ENCODE data around the gene ARHGEF28. TPM values are rescaled to one million over a fixed set of nuclear protein-coding genes. Genes with fewer than 3 reads are reported as not detected.

Gene ARHGEF28
- total RNA-seq, 4 donors from 2014 or later = 0.52 to 1.2 (median 0.98) TPM

- Histone ChIP-seq H3K4me3 (no peak overlapping the region), H3K9me3 (no peaks in the 10 kb centered on the region), H3K27ac (no peak overlapping the region), H3K4me1 (no peaks in the 10 kb centered on the region), H3K36me3 (no peaks in the 10 kb centered on the region), H3K27me3 (no peaks in the 10 kb centered on the region)
- ATAC-seq (no peak), DNase-seq (no peak)
- in situ Hi-C loops (cut with MboI; ENCODE audit: low sequenced_read_pairs in 4 of 4) = no loop called here
- intact Hi-C loops (cut with DNase I; ENCODE audit: low total_unique reads) = no loop called here
- no peak for TF ChIP-seq POLR2A (IDR thresholded peaks at IDR 0.05)
- no peak for TF ChIP-seq CTCF (IDR thresholded peaks at IDR 0.05 in 4 of 5, conservative IDR thresholded peaks at IDR 0.05 in 1 of 5)
Observed at GRCh38 chr5:73716284-73716808, 90.3 kb downstream of the ARHGEF28 start.

GRCh38 chr5:73718762-73719161 is 92.8 kb downstream of the ARHGEF28 start:
- no peak for TF ChIP-seq POLR2A (IDR thresholded peaks at IDR 0.05)
- TF ChIP-seq CTCF (IDR thresholded peaks at IDR 0.05 in 4 of 5, conservative IDR thresholded peaks at IDR 0.05 in 1 of 5) = no peak
- intact Hi-C loops (cut with DNase I; ENCODE audit: low total_unique reads) = no loop called here
- DNase-seq (no peak), ATAC-seq (no peak)
- Histone ChIP-seq H3K4me1 (no peaks in the 10 kb centered on the region), H3K36me3 (no peaks in the 10 kb centered on the region), H3K9me3 (no peaks in the 10 kb centered on the region), H3K27me3 (no peaks in the 10 kb centered on the region), H3K4me3 (no peak overlapping the region), H3K27ac (no peak overlapping the region)
- in situ Hi-C loops (cut with MboI; ENCODE audit: low sequenced_read_pairs in 4 of 4) = no loop called here

- Histone ChIP-seq H3K36me3 (no peaks in the 10 kb centered on the region), H3K27ac (no peak overlapping the region), H3K4me1 (no peaks in the 10 kb centered on the region), H3K9me3 (no peaks in the 10 kb centered on the region), H3K4me3 (no peak overlapping the region), H3K27me3 (no peaks in the 10 kb centered on the region)
- in situ Hi-C loops (cut with MboI; ENCODE audit: low sequenced_read_pairs in 4 of 4) (no loop called here), intact Hi-C loops (cut with DNase I; ENCODE audit: low total_unique reads) (no loop called here)
- TF ChIP-seq CTCF (IDR thresholded peaks at IDR 0.05 in 4 of 5, conservative IDR thresholded peaks at IDR 0.05 in 1 of 5) (no peak), POLR2A (IDR thresholded peaks at IDR 0.05) (no peak)
- DNase-seq (no peak), ATAC-seq (no peak)
Observed at GRCh38 chr5:73719632-73720031, 93.6 kb downstream of the ARHGEF28 start.

GRCh38 chr5:73722231-73722630 is 96.2 kb downstream of the ARHGEF28 start:
- Histone ChIP-seq H3K4me1 (no peaks in the 10 kb centered on the region), H3K27ac (no peak overlapping the region), H3K27me3 (no peaks in the 10 kb centered on the region), H3K36me3 (no peaks in the 10 kb centered on the region), H3K4me3 (no peak overlapping the region), H3K9me3 (no peaks in the 10 kb centered on the region)
- no peak for DNase-seq
- ATAC-seq = no peak
- intact Hi-C loops (cut with DNase I; ENCODE audit: low total_unique reads) = no loop called here
- TF ChIP-seq POLR2A (IDR thresholded peaks at IDR 0.05) (no peak), CTCF (IDR thresholded peaks at IDR 0.05 in 4 of 5, conservative IDR thresholded peaks at IDR 0.05 in 1 of 5) (no peak)
- in situ Hi-C loops (cut with MboI; ENCODE audit: low sequenced_read_pairs in 4 of 4) = no loop called here

- ATAC-seq (no peak), DNase-seq (no peak)
- TF ChIP-seq CTCF (IDR thresholded peaks at IDR 0.05 in 4 of 5, conservative IDR thresholded peaks at IDR 0.05 in 1 of 5) (no peak), POLR2A (IDR thresholded peaks at IDR 0.05) (no peak)
- no peak overlapping the region for H3K4me3 ChIP-seq
- intact Hi-C loops (cut with DNase I; ENCODE audit: low total_unique reads) (no loop called here), in situ Hi-C loops (cut with MboI; ENCODE audit: low sequenced_read_pairs in 4 of 4) (no loop called here)
- no peaks in the 10 kb centered on the region for H3K27me3 ChIP-seq
- H3K9me3 ChIP-seq = no peaks in the 10 kb centered on the region
- H3K27ac ChIP-seq = no peak overlapping the region
- H3K4me1 ChIP-seq = no peaks in the 10 kb centered on the region
- no peaks in the 10 kb centered on the region for H3K36me3 ChIP-seq
Observed at GRCh38 chr5:73726071-73726470, 100.1 kb downstream of the ARHGEF28 start.
